HG02884 (cell line): ENCODE data around the gene GLB1L3.
A peak's percentile ranks its signal among the peaks of the same experiment; 100 is the strongest.
"Not testable (repeated sequence)": the region's sequence is repeated elsewhere in the genome, so short reads cannot be mapped to it uniquely, and the experiment has no call there.

Experiments
- ATAC-seq: cut with Tn5 transposase; IDR thresholded peaks from one replicate; pipeline ENCODE4 v1.9.1; 2021; ENCODE audit warnings: mild to moderate bottlenecking, moderate library complexity; ENCODE audit not compliant: unreplicated experiment

GLB1L3 gene

DNA sequence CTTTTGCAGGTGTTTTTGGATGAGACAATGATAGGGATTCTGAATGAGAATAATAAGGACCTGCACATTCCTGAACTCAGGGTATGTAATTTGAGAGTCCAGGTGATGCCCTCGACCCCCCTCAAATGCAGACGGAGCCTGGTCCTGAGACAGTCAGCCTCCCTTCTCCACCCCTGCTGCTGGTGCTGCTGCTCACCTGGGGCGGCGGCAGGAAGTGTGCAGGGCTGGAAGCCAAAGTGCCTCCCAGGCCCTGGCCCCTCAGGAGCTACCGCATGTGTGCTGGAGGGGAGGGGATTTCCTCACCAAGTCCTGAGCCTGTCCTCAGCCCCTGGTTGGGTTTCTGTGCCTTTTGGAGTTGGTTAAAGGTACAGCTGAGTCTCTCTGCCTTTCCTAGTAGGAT lies 36.6 kb downstream of the GLB1L3 start:
- no peak for ATAC-seq

DNA sequence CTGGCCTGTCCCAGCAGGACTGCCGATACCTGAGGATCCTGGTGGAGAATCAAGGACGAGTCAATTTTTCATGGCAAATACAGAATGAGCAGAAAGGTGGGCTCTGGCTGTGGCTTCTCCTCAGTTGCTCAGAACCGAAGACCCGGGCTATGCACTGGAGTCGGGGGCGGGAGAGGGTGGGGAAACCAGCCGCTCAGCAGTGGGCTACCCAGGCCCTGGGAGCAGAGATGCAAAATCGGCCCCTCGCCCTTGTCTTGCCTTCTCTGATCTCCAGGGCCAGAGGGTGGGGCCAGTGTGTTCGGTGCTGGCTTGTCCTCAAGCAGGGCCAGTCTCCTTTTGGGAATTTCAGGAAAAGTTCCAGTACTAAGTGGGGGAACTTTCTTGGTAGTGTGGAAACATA lies 37.2 kb downstream of the GLB1L3 start:
- no peak for ATAC-seq

DNA sequence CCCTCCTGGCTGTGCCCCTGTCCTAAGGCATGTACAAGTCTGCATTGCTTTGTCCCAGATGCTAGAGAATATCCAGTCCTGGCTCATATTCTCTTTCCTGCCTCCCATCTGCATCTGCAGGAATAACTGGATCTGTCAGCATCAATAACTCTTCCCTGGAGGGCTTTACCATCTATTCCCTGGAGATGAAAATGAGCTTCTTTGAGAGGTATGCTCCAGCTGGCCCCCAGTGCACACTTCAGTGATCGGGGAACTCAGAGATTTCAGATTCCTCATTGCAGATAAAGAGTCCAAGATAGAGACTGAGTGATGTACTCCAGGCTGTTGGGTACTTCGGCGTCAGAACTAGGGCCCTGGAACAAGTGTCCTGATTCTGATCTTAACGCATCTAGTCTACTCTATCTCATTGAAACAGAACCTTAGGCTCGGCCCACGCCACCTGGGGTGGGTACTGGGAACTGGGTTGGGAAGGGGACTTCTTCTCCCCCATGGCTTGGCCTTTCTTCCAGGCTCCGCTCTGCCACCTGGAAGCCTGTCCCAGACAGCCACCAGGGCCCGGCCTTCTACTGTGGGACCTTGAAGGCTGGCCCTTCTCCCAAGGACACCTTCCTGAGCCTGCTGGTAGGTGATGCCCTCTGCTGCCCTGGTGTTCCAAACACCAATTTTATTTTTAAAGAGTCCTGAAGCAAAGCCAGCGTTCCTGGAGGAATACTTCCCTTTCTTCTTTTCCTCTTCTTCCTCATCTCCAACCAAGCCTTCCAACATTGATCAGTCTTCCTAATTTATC lies 37.8 kb downstream of the GLB1L3 start:
- no peak for ATAC-seq

DNA sequence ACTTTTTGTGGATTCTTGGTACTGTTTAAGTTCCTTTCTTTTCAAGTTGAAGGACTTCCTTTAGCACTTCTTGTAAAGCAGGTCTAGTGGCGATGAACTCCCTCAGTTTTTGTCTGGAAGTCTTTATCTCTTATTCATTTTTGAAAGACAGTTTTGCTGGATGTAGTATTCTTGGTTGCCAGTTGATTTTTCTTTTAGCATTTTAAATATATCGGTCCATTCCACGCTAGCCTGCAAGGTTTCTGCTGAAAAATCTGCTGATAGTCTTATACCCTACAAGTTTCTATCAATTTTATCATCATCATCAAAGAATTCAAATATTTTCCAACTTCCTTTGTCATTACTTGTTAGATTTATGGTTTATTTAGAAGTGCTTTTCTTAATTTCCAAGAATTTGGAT lies 40.9 kb downstream of the GLB1L3 start:
- no peak for ATAC-seq

DNA sequence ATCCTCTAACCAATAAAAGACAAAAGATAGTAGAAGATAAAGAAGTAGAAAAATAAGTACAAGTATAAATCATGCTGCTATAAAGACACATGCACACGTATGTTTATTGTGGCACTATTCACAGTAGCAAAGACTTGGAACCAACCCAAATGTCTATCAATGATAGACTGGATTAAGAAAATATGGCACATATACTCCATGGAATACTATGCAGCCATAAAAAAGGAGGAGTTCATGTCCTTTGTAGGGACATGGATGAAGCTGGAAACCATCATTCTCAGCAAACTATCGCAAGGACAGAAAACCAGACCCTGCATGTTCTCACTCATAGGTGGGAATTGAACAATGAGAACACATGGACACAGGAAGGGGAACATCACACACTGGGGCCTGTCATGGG lies 45.2 kb downstream of the GLB1L3 start:
- ATAC-seq: not testable (repeated sequence)

DNA sequence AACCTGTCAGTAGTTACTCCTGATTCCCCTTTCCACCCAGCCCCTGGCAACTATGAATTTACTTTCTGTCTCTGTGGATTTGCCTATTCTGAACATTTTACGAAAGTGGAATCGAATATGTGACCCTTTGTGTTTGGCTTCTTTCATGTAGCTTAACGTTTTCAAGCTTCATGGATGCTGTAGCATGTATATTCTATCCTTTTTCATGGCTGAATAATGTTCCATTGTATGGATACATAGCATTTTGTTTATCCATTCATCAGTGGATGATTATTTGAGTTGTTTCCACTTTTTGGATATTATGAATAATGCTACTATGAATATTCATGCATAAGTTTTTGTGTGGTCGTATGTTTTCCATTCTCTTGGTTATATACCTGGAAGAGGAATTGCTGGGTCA lies 46.4 kb downstream of the GLB1L3 start:
- no peak for ATAC-seq

DNA sequence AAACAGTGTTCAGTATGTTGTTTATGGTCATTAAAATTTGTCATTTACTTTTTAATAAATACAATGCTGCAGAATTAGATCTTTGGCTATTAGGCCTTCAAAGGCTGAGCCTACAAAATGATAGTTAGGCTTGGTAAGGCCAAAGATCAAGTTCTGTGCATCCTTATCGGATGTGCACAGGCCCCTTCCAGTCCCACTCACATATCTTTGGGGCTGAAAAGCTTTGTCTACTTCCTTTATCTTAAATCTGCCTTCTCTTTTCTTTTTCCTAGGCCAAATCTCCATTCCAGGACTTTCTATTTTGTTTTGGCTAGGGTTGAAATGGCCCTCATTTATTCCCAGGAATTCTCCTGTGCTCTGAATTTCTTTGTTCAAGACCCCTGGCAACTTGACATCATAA lies 52.3 kb downstream of the GLB1L3 start:
- ATAC-seq: no peak

DNA sequence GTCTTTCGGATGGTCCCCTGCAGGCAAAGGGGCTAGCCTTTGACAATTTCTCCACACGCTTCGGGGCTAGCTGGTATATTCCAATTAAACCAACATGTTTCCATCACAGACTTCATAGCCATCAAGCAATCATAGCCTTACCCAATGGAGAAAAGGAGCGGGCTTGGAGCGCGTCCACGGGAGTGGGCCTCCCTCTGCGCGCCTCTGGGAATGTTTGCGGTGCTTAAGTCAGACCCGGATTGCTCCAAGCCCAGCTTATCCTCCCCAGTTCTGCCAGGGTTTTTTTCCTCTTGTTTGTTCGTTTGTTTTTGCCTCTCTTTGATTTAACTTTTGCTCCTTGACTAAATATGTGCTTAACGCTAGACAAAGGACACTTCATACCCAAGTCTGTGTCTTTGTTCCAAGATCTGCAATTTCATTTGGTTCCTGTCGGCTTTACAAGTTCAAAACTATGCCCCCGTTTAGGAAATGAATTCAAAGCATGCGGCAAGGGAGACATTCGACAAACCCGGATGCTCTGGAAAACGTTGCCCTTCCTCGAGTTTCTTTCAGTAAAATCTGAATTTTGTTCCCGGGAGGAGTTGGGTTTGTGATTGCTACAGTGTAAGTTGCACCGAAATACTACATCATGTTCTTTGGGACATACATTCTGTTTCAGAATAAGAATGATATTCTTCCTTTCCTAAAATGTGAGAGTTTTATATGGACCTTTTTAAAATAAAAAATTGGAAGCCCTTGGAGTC lies 54.6 kb downstream of the GLB1L3 start:
- ATAC-seq: no peak

DNA sequence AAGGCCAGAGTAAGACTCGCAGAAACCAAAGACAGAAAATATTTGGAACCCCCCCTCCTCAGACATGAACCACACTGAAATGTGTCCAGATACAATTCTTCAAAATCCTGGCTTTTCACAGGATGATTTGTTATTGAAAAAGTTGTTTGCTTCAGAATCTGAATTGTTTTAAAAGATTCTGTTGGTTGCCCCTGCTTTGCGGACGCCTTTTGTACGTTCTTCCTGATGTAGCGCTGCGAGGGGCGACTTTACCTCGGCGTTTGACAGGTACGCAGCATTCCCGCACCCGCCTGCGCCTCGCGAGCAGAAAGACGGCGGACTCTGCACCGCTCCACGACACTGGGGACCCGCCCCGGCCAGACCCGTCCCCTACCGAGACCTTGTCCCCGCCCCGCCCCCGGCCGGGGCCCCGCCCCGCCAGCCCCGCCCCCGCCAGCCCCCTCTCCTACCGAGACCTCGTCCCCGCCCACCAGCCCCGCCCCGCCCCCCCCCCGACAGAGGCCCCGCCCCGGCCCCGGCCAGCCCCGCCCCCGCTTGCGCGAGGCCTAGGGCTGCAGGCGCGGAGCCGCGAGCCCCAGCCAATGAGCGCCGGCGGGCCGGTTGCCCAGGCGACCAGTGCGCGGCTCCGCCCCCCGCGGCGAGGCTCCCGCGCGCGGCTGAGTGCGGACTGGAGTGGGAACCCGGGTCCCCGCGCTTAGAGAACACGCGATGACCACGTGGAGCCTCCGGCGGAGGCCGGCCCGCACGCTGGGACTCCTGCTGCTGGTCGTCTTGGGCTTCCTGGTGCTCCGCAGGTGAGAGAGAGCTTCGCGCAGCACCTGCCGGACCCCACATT lies 55.4 kb downstream of the GLB1L3 start, which contains the start of gene GLB1L2:
GLB1L2 (plus strand) TSS at position 635 of the 835 bp plus-strand sequence; CDS start at position 709, 74 bp downstream.
- peak; percentile 83 for ATAC-seq

DNA sequence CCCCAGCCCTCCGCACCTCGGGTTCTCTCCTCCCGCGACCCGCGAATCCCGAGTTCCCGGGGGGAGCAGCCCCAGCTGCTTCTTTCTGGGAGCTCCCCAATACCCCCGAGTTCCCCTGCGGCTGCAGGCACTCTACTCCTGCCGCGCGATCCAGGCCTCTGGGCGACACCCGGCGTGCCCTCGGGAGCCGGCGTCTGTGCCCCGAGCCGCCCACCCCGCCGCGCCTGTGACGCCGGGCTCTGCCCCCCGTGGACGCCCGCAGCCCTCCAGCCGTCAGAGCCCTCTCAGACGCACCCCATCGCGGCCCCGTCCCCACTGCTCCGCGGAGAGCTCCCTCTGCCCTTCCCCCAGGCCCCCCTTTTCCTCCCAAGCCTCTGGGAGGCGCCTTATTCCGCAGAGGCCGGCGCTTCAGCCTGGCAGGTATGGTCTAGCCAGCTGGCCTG lies 56.0 kb downstream of the GLB1L3 start:
- ATAC-seq: peak; percentile 12

DNA sequence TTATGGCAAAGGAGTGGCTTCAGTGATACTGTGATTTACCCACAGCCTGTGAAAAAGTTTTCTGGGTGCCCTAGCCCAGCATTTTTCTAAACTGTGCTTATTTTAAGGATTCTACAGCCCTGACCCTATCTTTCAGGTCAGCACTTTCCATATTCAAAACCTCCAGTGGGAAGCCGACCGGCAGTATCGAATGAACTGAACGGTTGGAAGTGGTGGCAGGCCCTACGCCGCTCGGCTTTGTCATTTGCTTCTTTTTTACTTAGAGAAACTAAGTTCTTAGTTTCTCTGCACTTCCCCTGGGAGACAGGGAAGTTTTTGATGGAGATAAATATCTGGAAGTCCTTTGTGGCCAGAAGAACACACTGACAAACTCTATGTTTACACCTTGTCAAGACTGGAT lies 56.6 kb downstream of the GLB1L3 start:
- ATAC-seq: no peak

DNA sequence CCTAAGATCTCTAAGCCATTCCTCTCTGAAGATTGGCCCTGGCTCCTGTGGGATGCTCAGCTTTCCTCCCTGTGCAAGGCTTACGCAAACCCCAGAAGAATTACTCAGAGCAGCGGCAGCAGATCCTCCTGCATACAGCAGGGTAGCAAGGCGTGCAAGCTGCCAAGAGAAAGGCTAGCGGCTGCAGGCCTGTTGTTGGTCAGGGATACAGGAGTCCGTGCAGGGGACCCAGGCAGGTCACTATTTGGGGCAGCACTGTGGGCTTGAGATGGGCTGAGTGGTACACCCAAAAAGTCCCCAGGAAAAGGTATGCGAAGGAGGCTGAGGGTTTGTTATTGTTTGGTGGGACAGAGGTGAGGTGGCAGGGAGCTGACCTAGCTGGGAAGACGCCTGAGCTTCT lies 57.1 kb downstream of the GLB1L3 start:
- ATAC-seq: no peak

DNA sequence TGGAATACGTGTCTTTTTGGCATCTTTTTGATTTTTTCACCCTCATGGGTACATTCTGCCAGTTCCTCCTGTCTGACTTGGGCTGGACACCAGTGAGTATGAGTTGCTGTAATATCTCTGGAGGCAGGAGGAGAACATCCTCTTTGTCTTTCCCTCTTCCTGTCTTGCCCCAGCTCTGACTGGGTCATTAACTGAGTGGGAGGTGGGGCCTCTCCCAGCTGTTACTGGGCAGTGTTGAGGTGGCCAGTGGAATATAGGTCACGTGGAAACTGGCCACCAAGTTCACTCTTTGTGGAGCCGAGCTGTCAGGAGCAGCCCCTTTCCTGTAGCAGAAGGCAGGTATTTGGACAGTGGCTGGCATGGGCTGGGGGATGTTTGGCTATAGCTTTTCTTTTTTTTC lies 57.8 kb downstream of the GLB1L3 start:
- no peak for ATAC-seq

DNA sequence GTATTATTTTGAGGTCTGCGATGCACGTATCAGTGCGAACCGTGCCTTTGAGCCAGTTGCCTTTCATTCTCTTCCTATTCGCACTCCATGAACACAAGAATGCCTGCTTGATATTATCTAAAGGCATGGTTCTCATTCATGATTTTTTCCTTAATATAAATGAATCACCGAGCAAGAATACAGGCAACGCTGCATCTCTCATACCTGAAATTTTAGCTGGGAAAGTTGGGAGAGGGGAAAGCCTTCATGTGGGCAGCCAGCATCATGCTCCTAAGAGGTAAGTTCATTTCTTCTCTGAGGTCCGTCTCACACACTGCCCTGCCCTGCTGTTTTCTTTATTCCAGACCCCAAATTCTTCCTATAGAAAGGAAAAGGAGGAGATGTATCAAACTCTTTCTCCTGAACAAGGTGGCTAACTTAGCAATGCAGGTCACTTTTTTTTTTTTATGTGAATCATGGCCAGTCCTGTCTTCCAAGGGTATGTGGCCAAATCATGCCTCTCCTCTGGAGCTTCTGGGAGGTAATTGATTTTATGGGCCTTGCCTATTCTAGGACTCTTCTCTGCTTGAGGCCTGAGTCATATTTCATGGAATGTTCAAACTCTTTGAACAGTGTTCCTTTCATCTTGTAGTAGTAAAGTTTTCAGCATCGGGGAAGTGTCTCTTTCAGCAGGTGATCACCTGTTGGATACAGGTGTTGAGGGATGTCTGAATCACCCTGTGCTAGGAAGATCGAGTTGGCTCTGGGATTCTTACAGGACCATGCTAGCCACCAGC lies 58.8 kb downstream of the GLB1L3 start:
- ATAC-seq: no peak

DNA sequence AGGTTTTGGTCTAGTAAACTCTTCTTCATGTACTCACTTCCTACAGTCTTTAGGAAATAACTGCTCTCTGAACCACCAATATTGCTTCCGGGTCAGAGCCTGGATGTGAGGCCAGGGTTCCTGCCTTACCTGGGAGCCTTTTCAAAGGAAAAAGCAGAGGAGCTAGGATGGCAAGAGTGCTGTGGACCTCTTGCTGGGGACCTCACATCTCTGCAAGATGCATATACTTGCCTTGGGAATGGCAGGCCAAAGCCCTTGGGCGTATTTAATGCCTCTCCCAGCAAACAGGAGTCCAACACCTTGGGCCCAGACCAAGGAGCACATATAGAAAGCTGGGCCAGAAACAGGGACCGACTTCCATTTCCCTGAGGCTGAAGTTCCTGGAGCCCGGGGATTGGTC lies 60.9 kb downstream of the GLB1L3 start:
- ATAC-seq: no peak

DNA sequence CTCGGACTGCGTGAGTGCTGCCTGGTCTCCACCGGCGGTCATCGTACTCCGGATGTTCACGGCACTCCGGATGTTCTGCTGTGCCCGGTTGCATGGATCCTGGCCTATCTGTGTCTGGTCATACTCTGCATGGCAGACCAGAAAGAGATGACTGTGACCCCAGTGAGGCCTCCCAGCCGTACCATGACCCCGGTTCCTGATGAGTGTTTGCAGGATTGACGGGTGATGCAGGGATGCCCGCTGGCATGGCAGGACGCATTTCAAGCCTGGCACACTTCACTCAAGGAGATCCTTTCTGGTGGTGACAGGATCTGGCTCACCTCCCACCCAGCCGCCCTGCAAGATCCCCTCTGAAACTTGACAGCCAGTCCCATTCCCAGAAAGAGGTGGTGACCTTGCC lies 61.9 kb downstream of the GLB1L3 start:
- no peak for ATAC-seq

DNA sequence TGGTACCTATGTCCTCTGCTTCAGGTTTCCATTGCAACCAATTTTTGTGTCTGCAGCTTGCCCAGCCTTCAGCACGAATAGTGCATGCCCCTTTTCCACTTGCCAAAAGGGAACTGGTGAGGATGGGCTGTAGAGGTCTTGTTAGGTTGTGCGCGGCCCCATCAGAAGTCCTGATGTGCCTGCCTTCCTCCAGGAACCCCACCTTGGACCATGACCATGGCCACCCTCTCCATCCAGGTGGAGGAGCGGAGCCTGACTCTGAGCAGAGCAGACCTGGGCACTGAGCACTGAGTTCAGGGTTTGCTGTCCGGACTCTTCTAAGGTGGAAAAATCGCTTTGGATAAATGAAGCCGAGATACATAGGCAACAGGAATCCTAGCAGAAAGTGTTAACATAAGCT lies 62.5 kb downstream of the GLB1L3 start:
- ATAC-seq: no peak

DNA sequence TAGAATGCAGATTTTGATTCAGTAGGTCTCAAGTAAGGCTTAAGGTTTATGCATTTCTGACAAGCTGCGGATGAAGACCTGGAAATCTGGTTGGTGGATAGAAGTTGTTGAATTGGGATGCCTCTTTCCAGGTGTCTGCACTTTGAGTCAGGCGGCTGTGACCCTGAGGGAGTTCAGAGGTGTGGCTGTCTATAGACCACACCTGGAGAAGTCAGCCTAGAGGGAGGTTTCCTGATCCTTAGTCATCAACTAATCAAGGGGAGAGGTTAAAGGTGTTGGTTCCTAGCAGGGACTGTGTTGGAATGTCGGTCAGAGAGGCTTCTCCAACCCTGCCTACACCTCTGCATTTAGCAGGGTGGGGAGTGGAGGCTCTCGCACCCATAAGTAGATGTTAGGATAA lies 63.6 kb downstream of the GLB1L3 start:
- ATAC-seq: no peak

DNA sequence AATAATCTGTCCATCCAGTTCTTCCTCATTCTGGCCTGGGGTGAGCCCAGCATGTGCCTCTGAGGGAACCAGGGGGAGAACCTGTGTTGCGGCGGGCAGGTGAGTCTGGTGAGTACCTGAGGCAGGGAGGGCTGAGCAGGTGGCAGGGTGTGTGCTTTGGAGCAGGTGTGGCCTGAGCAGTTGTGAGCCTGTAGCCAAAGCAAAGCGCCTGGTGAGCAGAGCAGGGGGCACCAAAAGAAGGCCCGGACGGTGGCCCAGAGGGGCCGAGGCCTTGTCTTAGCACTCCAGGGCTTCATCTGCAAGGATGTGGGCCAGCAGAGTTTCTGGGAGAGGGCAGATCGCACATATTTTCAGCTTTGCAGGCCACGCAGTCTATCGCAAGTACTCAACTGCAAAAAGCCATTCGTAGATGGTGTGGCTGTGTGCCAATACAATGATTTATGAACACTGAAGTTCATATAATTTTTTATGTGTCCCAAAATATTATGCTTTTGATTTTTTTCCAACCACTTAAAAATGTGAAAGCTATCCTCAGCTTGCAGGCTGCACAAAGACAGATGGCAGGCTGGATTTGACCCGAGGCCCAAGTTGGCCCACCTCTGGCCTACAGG lies 64.3 kb downstream of the GLB1L3 start:
- ATAC-seq: no peak
